GM12875 (cell line): Measurements from ENCODE around the gene MAGI3.
"Not testable (repeated sequence)": the region's sequence is repeated elsewhere in the genome, so short reads cannot be mapped to it uniquely, and the experiment has no call there.

Experiments
- H3K4me3 ChIP-seq: one replicate; pipeline ENCODE4 v1.5.1; 2011; ENCODE audit warnings: low read depth, low read length, control low read depth
- TF ChIP-seq, protein P1 (sequence below): IDR thresholded peaks from 2 replicates; pipeline ENCODE4 v1.5.1; 2011; ENCODE audit warnings: low read depth, mild to moderate bottlenecking, control low read depth, inconsistent platforms, low read length, moderate library complexity, borderline replicate concordance; ENCODE audit not compliant: insufficient read depth

The MAGI3 gene

DNA sequence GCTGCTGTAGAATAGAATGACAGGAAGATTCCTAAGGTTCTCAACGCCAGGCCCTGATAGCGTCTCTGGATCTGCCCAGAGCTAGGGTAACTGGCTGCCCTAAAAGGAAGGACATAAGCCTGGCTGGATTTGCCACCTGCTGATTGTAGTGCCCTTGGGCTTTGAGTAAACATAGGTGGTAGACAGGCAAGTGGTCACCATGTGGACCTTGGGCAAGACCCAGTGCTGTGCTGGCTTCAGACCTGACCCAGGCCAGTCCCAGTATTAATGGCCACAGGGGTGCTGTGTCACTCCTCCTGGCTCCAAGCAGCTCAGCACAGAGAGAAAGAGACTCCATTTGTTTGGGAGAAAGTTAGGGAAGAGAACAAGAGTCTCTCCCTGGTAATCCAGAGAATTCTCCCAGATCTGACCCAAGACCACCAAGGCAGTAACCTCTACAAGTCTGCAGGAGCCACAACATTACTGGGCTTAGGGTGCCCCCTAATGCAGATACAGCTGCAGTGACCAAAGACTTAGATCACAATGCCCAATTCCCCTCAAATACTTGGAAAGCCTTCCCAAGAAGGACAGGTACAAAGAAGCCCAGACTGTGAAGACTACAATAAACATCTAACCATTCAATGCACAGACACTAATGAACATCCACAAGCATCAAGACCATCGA, 324.4 kb downstream of the MAGI3 start:
- no peak overlapping the region for H3K4me3 ChIP-seq
- TF ChIP-seq, protein P1, sequence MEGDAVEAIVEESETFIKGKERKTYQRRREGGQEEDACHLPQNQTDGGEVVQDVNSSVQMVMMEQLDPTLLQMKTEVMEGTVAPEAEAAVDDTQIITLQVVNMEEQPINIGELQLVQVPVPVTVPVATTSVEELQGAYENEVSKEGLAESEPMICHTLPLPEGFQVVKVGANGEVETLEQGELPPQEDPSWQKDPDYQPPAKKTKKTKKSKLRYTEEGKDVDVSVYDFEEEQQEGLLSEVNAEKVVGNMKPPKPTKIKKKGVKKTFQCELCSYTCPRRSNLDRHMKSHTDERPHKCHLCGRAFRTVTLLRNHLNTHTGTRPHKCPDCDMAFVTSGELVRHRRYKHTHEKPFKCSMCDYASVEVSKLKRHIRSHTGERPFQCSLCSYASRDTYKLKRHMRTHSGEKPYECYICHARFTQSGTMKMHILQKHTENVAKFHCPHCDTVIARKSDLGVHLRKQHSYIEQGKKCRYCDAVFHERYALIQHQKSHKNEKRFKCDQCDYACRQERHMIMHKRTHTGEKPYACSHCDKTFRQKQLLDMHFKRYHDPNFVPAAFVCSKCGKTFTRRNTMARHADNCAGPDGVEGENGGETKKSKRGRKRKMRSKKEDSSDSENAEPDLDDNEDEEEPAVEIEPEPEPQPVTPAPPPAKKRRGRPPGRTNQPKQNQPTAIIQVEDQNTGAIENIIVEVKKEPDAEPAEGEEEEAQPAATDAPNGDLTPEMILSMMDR: no peak

- not testable (repeated sequence) for H3K4me3 ChIP-seq
Observed at GRCh38 chr1:113717506-113717905, 327.2 kb downstream of the MAGI3 start.

- not testable (repeated sequence) for H3K4me3 ChIP-seq
Observed at GRCh38 chr1:113718621-113719020, 328.3 kb downstream of the MAGI3 start.

DNA sequence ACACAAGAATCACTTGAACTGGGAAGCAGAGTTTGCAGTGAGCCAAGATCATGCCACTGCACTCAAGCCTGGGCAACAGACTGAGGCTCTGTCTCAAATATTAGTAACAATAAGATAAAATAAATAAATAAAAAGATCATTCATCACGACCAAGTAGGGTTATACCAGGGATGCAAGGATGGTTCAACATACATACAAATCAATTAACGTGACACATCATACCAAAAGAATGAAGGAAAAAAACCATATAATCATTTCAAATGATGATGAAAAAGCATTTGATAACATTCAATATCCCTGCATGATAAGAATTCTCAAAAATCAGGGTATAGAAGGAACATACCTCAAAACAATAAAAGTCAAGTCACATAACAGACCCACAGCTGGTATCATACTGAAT, 330.7 kb downstream of the MAGI3 start:
- H3K4me3 ChIP-seq: no peak overlapping the region
- TF ChIP-seq, protein P1: no peak

- TF ChIP-seq, protein P1: no peak
- no peak overlapping the region for H3K4me3 ChIP-seq
Observed at GRCh38 chr1:113732802-113733201, 342.5 kb downstream of the MAGI3 start.

GRCh38 chr1:113734357-113735055, 344.2 kb downstream of the MAGI3 start:
- TF ChIP-seq, protein P1: no peak
- no peak overlapping the region for H3K4me3 ChIP-seq
